ENCODE measurements around the gene DIABLO. TPM values are rescaled to one million over a fixed set of nuclear protein-coding genes. Genes with fewer than 3 reads are reported as not detected.
A peak's percentile ranks its signal among the peaks of the same experiment; 100 is the strongest.

DIABLO gene
- total and polyA plus RNA-seq, 9 of the 15 experiments (the other 6 are each of a cell fraction or from before 2014, with no cell fraction given) = 37.3 to 101 (median 80.1) TPM

- H3K9me1 ChIP-seq (ENCODE audit: control insufficient read depth, insufficient read depth, low read length) = no peaks in the 10 kb centered on the region
- in situ Hi-C loops (cut with MboI) (no loop called here), intact Hi-C loops (cut with micrococcal nuclease) (loop anchor here (5.0 kb wide), 1 partner anchor 34 kb away; no protein-coding TSS in a partner anchor)
- H3K4me3 ChIP-seq = no peak overlapping the region
- POLR2A ChIA-PET = interaction anchor here (0.6 kb wide), 1 partner anchor 13 kb away, joined by 3 read pairs; no protein-coding TSS in a partner anchor
- H3K4me2 ChIP-seq (ENCODE audit: insufficient read depth, low read length) = no peak overlapping the region
- 23% methylated on average over 7 of the region's 7 CpGs for WGBS (ENCODE audit: insufficient coverage, low coverage, missing lambda C conversion rate)
- no TSS peak for BruUV-seq (replicated peaks)
- H3K79me2 ChIP-seq (ENCODE audit: control insufficient read depth, insufficient read depth, low read length) = no peaks in the 10 kb centered on the region
- DNase-seq (ENCODE audit: extremely low read depth in 1 of 4, low spot score in 3 of 4) (no peak), FAIRE-seq (no peak), ATAC-seq (no peak)
- CTCF ChIA-PET (ENCODE audit: low intra/inter-chr PET ratio) = interaction anchor here (0.7 kb wide), 1 partner anchor 180 kb away, joined by 3 read pairs; no protein-coding TSS in a partner anchor
- no peak overlapping the region for H3K27ac ChIP-seq (ENCODE audit: extremely low read depth, low read depth, low read length)
- 0 out of 2 replicates have a peak overlapping the region, but pooled peaks have one; percentile 35 for H2AFZ ChIP-seq (ENCODE audit: low read depth, low read length)
- H3K27me3 ChIP-seq (ENCODE audit: control insufficient read depth in 2 of 2, insufficient read depth in 2 of 2, low read length in 2 of 2) = no peaks in the 10 kb centered on the region; a peak in 1 of 5 replicates
- H3K9me3 ChIP-seq (replicated peaks; ENCODE audit: control insufficient read depth, insufficient read depth, low read depth, low read length) = no peaks in the 10 kb centered on the region
- H3K36me3 ChIP-seq (ENCODE audit: control insufficient read depth, insufficient read depth, low read length) = no peaks in the 10 kb centered on the region
- H3K9ac ChIP-seq (ENCODE audit: insufficient read depth in 1 of 2, low read depth in 2 of 2, low read length in 2 of 2) = no peak overlapping the region
- peaks cover 8 to 10% of the 10 kb centered on the region in 2 experiments; a peak in 4 of 5 replicates for H3K4me1 ChIP-seq (replicated peaks in 1 of 2; ENCODE audit: control insufficient read depth in 2 of 2, insufficient read depth in 2 of 2, low read length in 2 of 2)
- H4K20me1 ChIP-seq (replicated peaks; ENCODE audit: control insufficient read depth, insufficient read depth, low read length) = no peaks in the 10 kb centered on the region
- no peak for TF ChIP-seq CGGBP1 (CRISPR knock-in tag; IDR thresholded peaks at IDR 0.05)
- TF ChIP-seq RBBP5 (IDR thresholded peaks at IDR 0.05; ENCODE audit: borderline replicate concordance, insufficient read depth, low read length, poor library complexity, severe bottlenecking) = no peak
- TF ChIP-seq YBX1 (IDR thresholded peaks at IDR 0.05) = no peak
- TF ChIP-seq CEBPB (tag; IDR thresholded peaks at IDR 0.05) = no peak
- no peak for TF ChIP-seq CUX1 (CRISPR knock-in tag; IDR thresholded peaks at IDR 0.05)
- TF ChIP-seq THAP12 (CRISPR knock-in tag; IDR thresholded peaks at IDR 0.05) = no peak
- no peak for TF ChIP-seq BCL6 (CRISPR knock-in tag; IDR thresholded peaks at IDR 0.05)
- no peak for TF ChIP-seq MYBL2 (IDR thresholded peaks at IDR 0.05; ENCODE audit: low read depth)
- no peak for TF ChIP-seq MYBL2 (CRISPR knock-in tag; IDR thresholded peaks at IDR 0.05; ENCODE audit: borderline replicate concordance)
Observed at GRCh38 chr12:122158700-122159285, 67.1 kb downstream of the DIABLO start.
